Tibial nerve (tissue), 4 donors: ENCODE measurements around the gene LRWD1.

Source experiments
- CTCF ChIP-seq, 5 experiments: fragments of 200-600 bp in 3 of 5; fragments of 450-650 bp in 2 of 5; sonication (generic) in 3 of 5; IDR thresholded peaks; one replicate each; pipeline ENCODE4 v1.5.1; 2016 to 2019; ENCODE audit warnings: antibody characterized with exemption in 5 of 5, mild to moderate bottlenecking in 3 of 5, moderate library complexity in 2 of 5
- EP300 ChIP-seq, 2 donors: sonication (generic); formaldehyde crosslinking; IDR thresholded peaks; one replicate each; pipeline ENCODE4 v1.6.1; 2017; ENCODE audit warnings: antibody characterized with exemption in 2 of 2, mild to moderate bottlenecking in 1 of 2
- POLR2A ChIP-seq, 2 donors: fragments of 450-650 bp; IDR thresholded peaks; one replicate each; pipeline ENCODE4 v1.6.1; 2017; ENCODE audit warnings: antibody characterized with exemption in 2 of 2, mild to moderate bottlenecking in 2 of 2, moderate library complexity in 2 of 2

- TF ChIP-seq CTCF (IDR thresholded peaks at IDR 0.05) (no peak), POLR2A (IDR thresholded peaks at IDR 0.05) (no peak), EP300 (IDR thresholded peaks at IDR 0.05) (no peak)
Measured at GRCh38 chr7:102455596-102455995, 9.2 kb upstream of the LRWD1 start.
